Adrenal gland (tissue), 5 donors: ENCODE measurements around the gene CRISPLD2.

ENCODE experiments used
- POLR2A ChIP-seq, 2 donors: fragments of 450-650 bp; IDR thresholded peaks; one replicate each; pipeline ENCODE4 v1.6.1; 2017; ENCODE audit warnings: antibody characterized with exemption in 2 of 2, mild to moderate bottlenecking in 2 of 2, moderate library complexity in 1 of 2
- TF ChIP-seq, protein P1 (sequence below), 6 experiments: fragments of 450-650 bp in 4 of 6; fragments of 200-600 bp in 2 of 6; sonication (generic) in 1 of 6; IDR thresholded peaks; 1 replicate in 5 of 6; 2 replicates in 1 of 6; pipeline versions ENCODE4 v1.5.1 to v1.8.0; 2016 to 2021; ENCODE audit warnings: antibody characterized with exemption in 6 of 6, mild to moderate bottlenecking in 2 of 6, moderate library complexity in 1 of 6
- donor health status: DM: no; HTN: no; CAD: no.

DNA sequence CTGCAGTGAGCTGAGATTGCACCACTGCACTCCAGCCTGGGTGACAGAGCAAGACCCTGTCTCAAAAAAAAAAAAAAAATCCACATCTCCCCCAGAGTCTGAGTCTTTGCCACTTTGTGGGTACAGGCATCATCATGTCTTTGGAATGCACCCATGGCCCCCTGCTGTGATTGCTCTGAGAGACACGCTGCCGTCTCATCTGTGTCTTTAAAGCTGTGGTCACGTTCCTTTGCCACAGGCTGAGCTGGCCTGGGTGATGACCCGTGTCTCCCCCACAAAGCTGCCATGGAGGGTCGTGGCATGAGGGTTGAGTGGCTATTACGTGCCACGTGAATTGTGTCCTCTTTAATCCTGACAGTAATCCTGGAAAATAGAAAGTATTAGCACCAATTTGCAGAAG is 20.2 kb downstream of the CRISPLD2 start:
- TF ChIP-seq, protein P1, sequence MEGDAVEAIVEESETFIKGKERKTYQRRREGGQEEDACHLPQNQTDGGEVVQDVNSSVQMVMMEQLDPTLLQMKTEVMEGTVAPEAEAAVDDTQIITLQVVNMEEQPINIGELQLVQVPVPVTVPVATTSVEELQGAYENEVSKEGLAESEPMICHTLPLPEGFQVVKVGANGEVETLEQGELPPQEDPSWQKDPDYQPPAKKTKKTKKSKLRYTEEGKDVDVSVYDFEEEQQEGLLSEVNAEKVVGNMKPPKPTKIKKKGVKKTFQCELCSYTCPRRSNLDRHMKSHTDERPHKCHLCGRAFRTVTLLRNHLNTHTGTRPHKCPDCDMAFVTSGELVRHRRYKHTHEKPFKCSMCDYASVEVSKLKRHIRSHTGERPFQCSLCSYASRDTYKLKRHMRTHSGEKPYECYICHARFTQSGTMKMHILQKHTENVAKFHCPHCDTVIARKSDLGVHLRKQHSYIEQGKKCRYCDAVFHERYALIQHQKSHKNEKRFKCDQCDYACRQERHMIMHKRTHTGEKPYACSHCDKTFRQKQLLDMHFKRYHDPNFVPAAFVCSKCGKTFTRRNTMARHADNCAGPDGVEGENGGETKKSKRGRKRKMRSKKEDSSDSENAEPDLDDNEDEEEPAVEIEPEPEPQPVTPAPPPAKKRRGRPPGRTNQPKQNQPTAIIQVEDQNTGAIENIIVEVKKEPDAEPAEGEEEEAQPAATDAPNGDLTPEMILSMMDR (IDR thresholded peaks at IDR 0.05): no peak
- TF ChIP-seq POLR2A (IDR thresholded peaks at IDR 0.05): no peak
